SU-DHL-6 (cell line): ENCODE data around the gene KBTBD13.

ENCODE experiments used
- CTCF ChIP-seq: fragments of 200-600 bp; sonication (generic); IDR thresholded peaks from one replicate; pipeline ENCODE4 v1.5.1; 2017; ENCODE audit warnings: antibody characterized with exemption, mild to moderate bottlenecking, low read length, moderate library complexity; ENCODE audit not compliant: insufficient read depth, poor library complexity, severe bottlenecking
- EZH2phosphoT487 ChIP-seq: fragments of 200-600 bp; sonication (generic), shearing (Covaris generic); conservative IDR thresholded peaks from 2 replicates; pipeline ENCODE4 v1.6.1; 2018; ENCODE audit warnings: mild to moderate bottlenecking, antibody characterized with exemption, low read length, moderate library complexity, mixed read lengths

- TF ChIP-seq CTCF, result peak; percentile 72
- no peak for TF ChIP-seq EZH2phosphoT487
Observed at GRCh38 chr15:65054333-65055200, 22.0 kb upstream of the KBTBD13 start.
